GM23248 (cell line): ENCODE results near the gene MYRF. TPM values are rescaled to one million over a fixed set of nuclear protein-coding genes. Genes with fewer than 3 reads are reported as not detected.

Source experiments
- DNase-seq: peaks from one replicate; pipeline ENCODE4 v3.0.0-alpha.2; 2015
- H2AFZ ChIP-seq: fragments of 200-600 bp; sonication (generic); 2 replicates; pipeline ENCODE4 v1.6.1; 2016; ENCODE audit warnings: antibody characterized with exemption
- H3F3A ChIP-seq: fragments of 200-600 bp; sonication (generic); 2 replicates; pipeline ENCODE4 v1.6.1; 2016; ENCODE audit warnings: mild to moderate bottlenecking, antibody characterized with exemption, mixed run types; ENCODE audit not compliant: insufficient read depth
- H3K27ac ChIP-seq: fragments of 200-600 bp; sonication (generic); 2 replicates; pipeline ENCODE4 v1.5.1; 2016; ENCODE audit warnings: mild to moderate bottlenecking
- H3K27me3 ChIP-seq: fragments of 200-600 bp; sonication (generic); replicated peaks from 2 replicates; pipeline ENCODE4 v1.6.1; 2016; ENCODE audit warnings: mild to moderate bottlenecking; ENCODE audit not compliant: insufficient read depth
- H3K36me3 ChIP-seq: fragments of 200-600 bp; sonication (generic); 2 replicates; pipeline ENCODE4 v1.6.1; 2016; ENCODE audit warnings: low read depth, mild to moderate bottlenecking
- H3K4me1 ChIP-seq: fragments of 200-600 bp; sonication (generic); 2 replicates; pipeline ENCODE4 v1.6.1; 2016; ENCODE audit warnings: mild to moderate bottlenecking; ENCODE audit not compliant: insufficient read depth
- H3K4me2 ChIP-seq: fragments of 200-600 bp; sonication (generic); one replicate; pipeline ENCODE4 v1.6.1; 2016; ENCODE audit warnings: mild to moderate bottlenecking; ENCODE audit not compliant: unreplicated experiment
- H3K4me3 ChIP-seq: fragments of 200-600 bp; sonication (generic); 2 replicates; pipeline ENCODE4 v1.5.1; 2016; ENCODE audit warnings: mild to moderate bottlenecking
- H3K79me2 ChIP-seq: fragments of 200-600 bp; sonication (generic); 2 replicates; pipeline ENCODE4 v1.6.1; 2016; ENCODE audit warnings: mild to moderate bottlenecking; ENCODE audit not compliant: insufficient read depth
- H3K9ac ChIP-seq: fragments of 200-600 bp; sonication (generic); 2 replicates; pipeline ENCODE4 v1.6.1; 2016; ENCODE audit warnings: mild to moderate bottlenecking
- H3K9me2 ChIP-seq: fragments of 200-600 bp; sonication (generic); 2 replicates; pipeline ENCODE4 v1.6.1; 2016; ENCODE audit warnings: mixed run types, mild to moderate bottlenecking, moderate library complexity; ENCODE audit not compliant: insufficient read depth
- H3K9me3 ChIP-seq: fragments of 200-600 bp; sonication (generic); one replicate; pipeline ENCODE4 v1.6.1; 2017; ENCODE audit warnings: low read depth
- H4K20me1 ChIP-seq: fragments of 200-600 bp; sonication (generic); 2 replicates; pipeline ENCODE4 v1.6.0; 2016; ENCODE audit not compliant: insufficient read depth
- EZH2 ChIP-seq: fragments of 200-600 bp; sonication (generic); IDR thresholded peaks from 2 replicates; pipeline ENCODE4 v1.6.1; 2018; ENCODE audit warnings: antibody characterized with exemption, mild to moderate bottlenecking; ENCODE audit not compliant: insufficient read depth, poor library complexity, severe bottlenecking
- EZH2phosphoT487 ChIP-seq: fragments of 200-600 bp; sonication (generic); IDR thresholded peaks from 2 replicates; pipeline ENCODE4 v1.6.1; 2018; ENCODE audit warnings: antibody characterized with exemption, moderate library complexity, mild to moderate bottlenecking, low read depth; ENCODE audit not compliant: insufficient read depth
- WGBS, 2 experiments: methylation state at CpG; one replicate each; pipeline ENCODE4 v1.1.6; 2015 to 2017; ENCODE audit warnings: low lambda C conversion rate in 2 of 2, low coverage in 1 of 2; ENCODE audit errors: missing lambda C conversion rate in 2 of 2; 5-methylcytosine and 5-hydroxymethylcytosine counted together
- in situ Hi-C: fragments of 300-500 bp; cut with MboI; formaldehyde crosslinking; loops from 2 replicates; pipeline ENCODE4 v1.15.0; 2020
- polyA plus RNA-seq: library from polyadenylated mRNA; unstranded; fragments of >200 nt; fragmentation: Nextera tagmentation; extraction: Ambion mirVana; gene quantifications from 2 replicates; pipeline ENCODE4 v1.2.1, GENCODE V29; 2016
- total RNA-seq: library from RNA; depleted of rRNA; stranded (reverse); fragments of >200 nt; shearing (Covaris generic); gene quantifications from 2 replicates; pipeline ENCODE4 v1.2.3, GENCODE V29; 2014

MYRF gene
- total and polyA plus RNA-seq, 2 experiments from 2014 or later: 0.05 TPM; not detected in 1

DNA sequence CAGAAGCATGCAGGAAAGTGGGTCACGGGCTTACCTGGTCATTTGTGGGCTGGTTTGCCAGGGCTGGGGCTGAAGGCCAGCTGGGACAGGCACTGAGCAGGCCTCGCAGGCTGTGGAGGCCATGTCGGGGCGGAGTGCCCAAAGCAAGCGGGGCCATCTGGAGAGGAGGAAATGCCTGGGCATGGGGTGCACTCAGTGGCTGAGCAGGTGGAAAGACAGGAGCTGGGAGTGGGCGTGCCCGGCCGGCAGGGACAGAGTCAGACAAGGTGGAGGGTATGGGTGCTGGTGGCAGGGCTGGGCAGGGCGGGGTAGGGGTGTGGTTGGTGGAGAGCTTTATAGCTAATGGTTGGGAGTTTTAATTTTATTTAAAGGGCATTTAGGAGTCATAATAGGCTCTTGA is 44.9 kb upstream of the MYRF start:
- no peaks in the 10 kb centered on the region for H4K20me1 ChIP-seq
- no peaks in the 10 kb centered on the region for H3K27me3 ChIP-seq
- no peaks in the 10 kb centered on the region for H3K9me2 ChIP-seq
- in situ Hi-C loops: no loop called here
- no peaks in the 10 kb centered on the region for H3K36me3 ChIP-seq
- H3K9ac ChIP-seq: no peak overlapping the region
- no peak overlapping the region for H2AFZ ChIP-seq
- H3K27ac ChIP-seq: no peak overlapping the region
- no peaks in the 10 kb centered on the region for H3K79me2 ChIP-seq
- no peak overlapping the region for H3K4me3 ChIP-seq
- no peak for TF ChIP-seq EZH2phosphoT487
- no peak for TF ChIP-seq EZH2
- no peaks in the 10 kb centered on the region for H3F3A ChIP-seq
- WGBS, 2 experiments: 90 to 92% methylated on average over 8 to 9 of the region's 9 CpGs
- no peaks in the 10 kb centered on the region for H3K9me3 ChIP-seq
- no peak for DNase-seq
- H3K4me2 ChIP-seq: no peak overlapping the region
- no peaks in the 10 kb centered on the region for H3K4me1 ChIP-seq

DNA sequence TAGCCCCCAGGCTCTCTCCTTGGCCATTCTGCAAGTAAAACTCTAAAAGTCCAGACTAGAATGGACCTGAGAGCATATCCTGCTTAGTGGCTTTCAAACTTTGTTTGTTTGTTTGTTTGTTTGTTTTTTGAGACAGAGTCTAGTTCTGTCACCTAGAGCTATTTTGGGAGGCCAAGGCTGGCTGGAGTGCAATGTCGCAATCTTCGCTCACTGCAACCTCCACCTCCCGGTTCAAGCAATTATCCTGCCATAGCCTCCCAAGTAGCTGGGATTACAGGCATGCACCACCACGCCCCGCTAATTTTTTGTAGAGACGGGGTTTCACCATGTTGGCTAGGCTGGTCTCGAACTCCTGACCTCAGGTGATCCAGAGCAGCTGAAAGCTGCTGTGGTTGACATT is 43.3 kb upstream of the MYRF start:
- Histone ChIP-seq H3K4me1 (no peaks in the 10 kb centered on the region), H3K9ac (no peak overlapping the region), H3K4me3 (no peak overlapping the region), H3F3A (no peaks in the 10 kb centered on the region), H3K79me2 (no peaks in the 10 kb centered on the region), H3K27ac (no peak overlapping the region), H3K9me3 (no peaks in the 10 kb centered on the region), H2AFZ (no peak overlapping the region), H3K4me2 (no peak overlapping the region), H4K20me1 (no peaks in the 10 kb centered on the region), H3K36me3 (no peaks in the 10 kb centered on the region), H3K27me3 (no peaks in the 10 kb centered on the region), H3K9me2 (no peaks in the 10 kb centered on the region)
- no peak for DNase-seq
- in situ Hi-C loops: no loop called here
- no peak for TF ChIP-seq EZH2phosphoT487
- TF ChIP-seq EZH2: no peak
- WGBS, 2 experiments: 90 to 92% methylated on average over 7 of the region's 7 CpGs

DNA sequence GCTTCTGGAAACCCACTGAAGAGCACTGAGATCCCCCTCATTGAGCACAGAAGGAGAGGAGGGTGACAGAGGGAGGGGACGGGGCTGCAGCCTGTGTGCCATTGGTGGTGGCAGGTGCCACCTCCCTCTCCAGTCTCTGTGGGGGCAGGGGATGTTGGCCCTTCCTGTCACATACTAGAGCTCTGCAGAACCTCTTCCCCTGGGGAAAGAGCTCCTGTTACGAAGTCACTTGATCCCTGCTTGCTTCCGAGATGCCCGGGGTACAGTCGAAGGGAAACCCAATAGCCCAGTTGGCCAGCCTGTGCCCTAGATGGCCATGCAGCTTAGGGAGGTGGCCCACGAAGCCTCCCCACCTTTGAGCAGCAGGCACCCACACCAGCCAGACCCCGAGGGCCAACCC is 42.9 kb upstream of the MYRF start:
- no peak for DNase-seq
- in situ Hi-C loops: no loop called here
- no peaks in the 10 kb centered on the region for H3F3A ChIP-seq
- 50 to 54% methylated on average over 7 of the region's 7 CpGs for WGBS, 2 experiments
- H3K4me1 ChIP-seq: no peaks in the 10 kb centered on the region
- no peaks in the 10 kb centered on the region for H3K9me2 ChIP-seq
- no peaks in the 10 kb centered on the region for H4K20me1 ChIP-seq
- no peak overlapping the region for H3K27ac ChIP-seq
- TF ChIP-seq EZH2 (no peak), EZH2phosphoT487 (no peak)
- H3K9ac ChIP-seq: no peak overlapping the region
- no peaks in the 10 kb centered on the region for H3K36me3 ChIP-seq
- no peak overlapping the region for H3K4me2 ChIP-seq
- H3K79me2 ChIP-seq: no peaks in the 10 kb centered on the region
- H2AFZ ChIP-seq: no peak overlapping the region
- H3K4me3 ChIP-seq: no peak overlapping the region
- H3K27me3 ChIP-seq: no peaks in the 10 kb centered on the region
- no peaks in the 10 kb centered on the region for H3K9me3 ChIP-seq

DNA sequence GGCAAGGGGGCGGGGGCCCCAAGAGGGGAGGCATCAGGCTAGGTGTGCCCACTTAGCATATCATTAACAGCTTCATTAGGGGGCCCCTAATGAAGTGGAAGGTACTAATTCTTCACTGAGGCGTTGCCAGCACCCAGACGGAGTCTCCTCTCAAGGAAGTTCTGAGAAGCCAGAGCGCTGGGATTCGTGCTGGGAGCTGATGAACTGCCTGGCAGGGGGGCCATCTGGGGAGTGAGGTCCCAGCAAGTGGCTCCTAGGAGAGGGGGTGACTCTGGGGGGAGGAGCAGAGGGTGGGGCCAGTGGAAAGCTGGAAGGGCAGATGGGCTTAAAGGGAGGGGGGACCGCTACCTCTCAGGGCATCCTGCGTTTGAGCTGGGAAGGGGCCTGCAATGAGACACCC is 42.4 kb upstream of the MYRF start:
- TF ChIP-seq EZH2: no peak
- TF ChIP-seq EZH2phosphoT487: no peak
- Histone ChIP-seq H2AFZ (no peak overlapping the region), H3K9me3 (no peaks in the 10 kb centered on the region), H3K79me2 (no peaks in the 10 kb centered on the region), H3F3A (no peaks in the 10 kb centered on the region), H3K4me1 (no peaks in the 10 kb centered on the region), H4K20me1 (no peaks in the 10 kb centered on the region), H3K36me3 (no peaks in the 10 kb centered on the region), H3K4me3 (no peak overlapping the region), H3K27me3 (no peaks in the 10 kb centered on the region), H3K4me2 (no peak overlapping the region), H3K9ac (no peak overlapping the region), H3K9me2 (no peaks in the 10 kb centered on the region), H3K27ac (no peak overlapping the region)
- no peak for DNase-seq
- in situ Hi-C loops: no loop called here
- WGBS, 2 experiments: 85 to 93% methylated on average over 6 to 7 of the region's 7 CpGs

DNA sequence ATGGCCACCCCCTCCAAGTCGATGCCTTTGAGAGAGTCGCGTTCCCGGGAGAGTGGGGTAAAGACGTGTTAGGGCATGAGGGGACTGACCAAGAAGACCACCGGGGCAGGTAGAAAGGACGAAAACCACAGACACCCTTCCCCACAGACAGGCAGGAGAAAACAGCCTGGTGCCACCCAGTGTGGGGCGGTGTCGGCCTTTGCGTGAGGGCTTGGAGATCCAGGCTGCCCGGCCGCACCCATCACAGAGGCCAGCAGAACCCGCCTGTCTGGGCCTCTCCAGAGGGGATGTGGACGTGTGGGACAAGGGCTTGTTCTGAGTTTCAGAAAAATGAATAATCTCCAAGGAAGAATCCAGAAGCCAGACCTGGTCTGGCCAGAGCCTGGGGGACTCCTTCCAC is 41.4 kb upstream of the MYRF start:
- Histone ChIP-seq H3K4me1 (no peaks in the 10 kb centered on the region), H3K27me3 (no peaks in the 10 kb centered on the region), H3K27ac (no peak overlapping the region), H3F3A (no peaks in the 10 kb centered on the region), H4K20me1 (no peaks in the 10 kb centered on the region), H3K9me2 (no peaks in the 10 kb centered on the region), H3K4me2 (no peak overlapping the region), H3K4me3 (no peak overlapping the region), H3K36me3 (no peaks in the 10 kb centered on the region), H3K79me2 (no peaks in the 10 kb centered on the region), H3K9ac (no peak overlapping the region), H2AFZ (no peak overlapping the region), H3K9me3 (no peaks in the 10 kb centered on the region)
- no peak for TF ChIP-seq EZH2phosphoT487
- no peak for TF ChIP-seq EZH2
- WGBS, 2 experiments: 82 to 83% methylated on average over 14 of the region's 14 CpGs
- in situ Hi-C loops: no loop called here
- DNase-seq: no peak
